Measurements from ENCODE around the gene GGTLC1. TPM values are rescaled to one million over a fixed set of nuclear protein-coding genes. Genes with fewer than 3 reads are reported as not detected.

Gene GGTLC1
- total RNA-seq, 4 donors from 2014 or later: not detected

GRCh38 chr20:23943304-23943703 is 45.3 kb downstream of the GGTLC1 start:
- no peak for TF ChIP-seq POLR2A (IDR thresholded peaks at IDR 0.05)
- no peak for TF ChIP-seq CTCF (IDR thresholded peaks at IDR 0.05)
- no peak overlapping the region for H3K4me3 ChIP-seq (ENCODE audit: low read depth, poor library complexity, severe bottlenecking)
- intact Hi-C loops (cut with DNase I; ENCODE audit: low total_unique reads): no loop called here
- no peak for DNase-seq (ENCODE audit: low spot score in 2 of 2)
- WGBS, 2 donors: 90 to 92% methylated on average over 5 of the region's 5 CpGs

GRCh38 chr20:23939641-23940040 is 48.9 kb downstream of the GGTLC1 start:
- intact Hi-C loops (cut with DNase I; ENCODE audit: low total_unique reads): loop anchor here (10.0 kb wide), 1 partner anchor 975 kb away; no protein-coding TSS in a partner anchor
- H3K4me3 ChIP-seq (ENCODE audit: low read depth, poor library complexity, severe bottlenecking): no peak overlapping the region
- no peak for DNase-seq (ENCODE audit: low spot score in 2 of 2)
- TF ChIP-seq CTCF (IDR thresholded peaks at IDR 0.05): no peak
- TF ChIP-seq POLR2A (IDR thresholded peaks at IDR 0.05): no peak

GRCh38 chr20:23939063-23939462 is 49.5 kb downstream of the GGTLC1 start:
- no peak for TF ChIP-seq CTCF (IDR thresholded peaks at IDR 0.05)
- TF ChIP-seq POLR2A (IDR thresholded peaks at IDR 0.05): no peak
- H3K4me3 ChIP-seq (ENCODE audit: low read depth, poor library complexity, severe bottlenecking): no peak overlapping the region
- intact Hi-C loops (cut with DNase I; ENCODE audit: low total_unique reads): loop anchor here (10.0 kb wide), 1 partner anchor 976 kb away; no protein-coding TSS in a partner anchor
- WGBS, 2 donors: 60 to 74% methylated on average over 2 of the region's 2 CpGs
- DNase-seq (ENCODE audit: low spot score in 2 of 2): no peak

GRCh38 chr20:23938118-23938438 is 50.5 kb downstream of the GGTLC1 start:
- DNase-seq (ENCODE audit: low spot score in 2 of 2): no peak
- H3K4me3 ChIP-seq (ENCODE audit: low read depth, poor library complexity, severe bottlenecking): no peak overlapping the region
- TF ChIP-seq CTCF (IDR thresholded peaks at IDR 0.05): no peak
- TF ChIP-seq POLR2A (IDR thresholded peaks at IDR 0.05): no peak
- intact Hi-C loops (cut with DNase I; ENCODE audit: low total_unique reads): loop anchor here (10.0 kb wide), 1 partner anchor 977 kb away; no protein-coding TSS in a partner anchor
- 73 to 75% methylated on average over 2 of the region's 2 CpGs for WGBS, 2 donors

- peak in 1 of 2 donors; percentile 41 for DNase-seq (ENCODE audit: low spot score in 2 of 2)
- H3K4me3 ChIP-seq (ENCODE audit: low read depth, poor library complexity, severe bottlenecking): no peak overlapping the region
- WGBS, 2 donors: 0% methylated on average over 3 of the region's 3 CpGs
- no peak for TF ChIP-seq POLR2A (IDR thresholded peaks at IDR 0.05)
- peak in 1 of 3 donors; percentile 8 for TF ChIP-seq CTCF (IDR thresholded peaks at IDR 0.05)
- intact Hi-C loops (cut with DNase I; ENCODE audit: low total_unique reads): loop anchor here (10.0 kb wide), 1 partner anchor 977 kb away; no protein-coding TSS in a partner anchor
Observed at GRCh38 chr20:23937303-23938117, 51.1 kb downstream of the GGTLC1 start.

Other genes with a start within 250 kb of the GGTLC1 start
- gene CST1, start 237.8 kb downstream of the GGTLC1 start, total RNA-seq: 1 to 10 TPM in 1 of 4 donors, not detected in 3; 6.8 TPM
- not detected for gene CST2, start 162.1 kb downstream of the GGTLC1 start, total RNA-seq
- gene CST5, start 109.0 kb downstream of the GGTLC1 start, total RNA-seq: not detected